ENCODE data around the gene ARID3C. TPM values are rescaled to one million over a fixed set of nuclear protein-coding genes. Genes with fewer than 3 reads are reported as not detected.
A peak's percentile ranks its signal among the peaks of the same experiment; 100 is the strongest.

Gene ARID3C
- total and polyA plus RNA-seq, 8 donors, result not detected

DNA sequence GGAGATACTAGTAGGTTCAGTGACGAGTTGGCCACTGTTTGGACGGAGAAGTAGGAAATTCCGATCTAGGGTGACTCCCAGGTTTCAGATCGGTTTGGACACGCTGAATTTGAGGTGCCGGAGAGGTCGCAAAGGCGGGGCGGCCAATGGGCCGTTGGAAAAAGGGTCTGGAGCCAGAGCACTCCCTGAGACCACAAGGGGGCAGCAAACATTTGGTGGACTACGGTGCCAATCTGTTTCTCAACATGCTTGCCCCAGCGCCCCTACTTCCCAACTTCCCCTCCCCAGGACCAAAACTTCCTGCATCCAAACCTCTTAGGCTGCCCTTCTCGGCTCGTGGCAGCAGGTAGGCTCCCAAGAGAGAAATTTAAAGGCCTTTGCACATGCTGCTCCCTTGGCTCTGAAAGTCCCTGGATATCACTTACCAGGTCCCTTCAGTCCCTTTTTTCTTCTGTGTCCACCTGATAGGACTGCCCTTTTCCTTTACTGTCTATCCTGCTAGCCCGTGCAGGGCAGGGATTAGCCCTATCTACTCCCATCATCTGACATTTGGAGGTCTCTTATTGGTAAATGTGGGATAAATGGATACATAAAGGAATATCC lies 16.0 kb downstream of the ARID3C start:
- peak; percentile 78 to 93 for DNase-seq
- H3K27ac ChIP-seq, result peak overlapping the region in 3 of 5 donors; percentile 88 to 89 (median 88)
- H3K4me3 ChIP-seq, result peak overlapping the region; percentile 57 to 75 (median 63)
- H3K27me3 ChIP-seq, result no peaks in the 10 kb centered on the region
- H3K36me3 ChIP-seq, result peaks cover 32 to 51% (median 43%) of the 10 kb centered on the region in 4 donors
- intact Hi-C loops (cut with DNase I; ENCODE audit: low total_unique reads), result no loop called here
- WGBS, 5 donors, result 1 to 4% (median 2%) methylated on average over 15 of the region's 15 CpGs
- H3K9me3 ChIP-seq, result no peaks in the 10 kb centered on the region
- no peak for TF ChIP-seq POLR2A (IDR thresholded peaks at IDR 0.05)
- TF ChIP-seq, protein P1, sequence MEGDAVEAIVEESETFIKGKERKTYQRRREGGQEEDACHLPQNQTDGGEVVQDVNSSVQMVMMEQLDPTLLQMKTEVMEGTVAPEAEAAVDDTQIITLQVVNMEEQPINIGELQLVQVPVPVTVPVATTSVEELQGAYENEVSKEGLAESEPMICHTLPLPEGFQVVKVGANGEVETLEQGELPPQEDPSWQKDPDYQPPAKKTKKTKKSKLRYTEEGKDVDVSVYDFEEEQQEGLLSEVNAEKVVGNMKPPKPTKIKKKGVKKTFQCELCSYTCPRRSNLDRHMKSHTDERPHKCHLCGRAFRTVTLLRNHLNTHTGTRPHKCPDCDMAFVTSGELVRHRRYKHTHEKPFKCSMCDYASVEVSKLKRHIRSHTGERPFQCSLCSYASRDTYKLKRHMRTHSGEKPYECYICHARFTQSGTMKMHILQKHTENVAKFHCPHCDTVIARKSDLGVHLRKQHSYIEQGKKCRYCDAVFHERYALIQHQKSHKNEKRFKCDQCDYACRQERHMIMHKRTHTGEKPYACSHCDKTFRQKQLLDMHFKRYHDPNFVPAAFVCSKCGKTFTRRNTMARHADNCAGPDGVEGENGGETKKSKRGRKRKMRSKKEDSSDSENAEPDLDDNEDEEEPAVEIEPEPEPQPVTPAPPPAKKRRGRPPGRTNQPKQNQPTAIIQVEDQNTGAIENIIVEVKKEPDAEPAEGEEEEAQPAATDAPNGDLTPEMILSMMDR (IDR thresholded peaks at IDR 0.05), result peak in 5 of 7 experiments; percentile 55 to 85 (median 81)
- TF ChIP-seq EP300 (IDR thresholded peaks at IDR 0.05), result no peak
- peaks cover 20 to 30% (median 25%) of the 10 kb centered on the region in 4 donors for H3K4me1 ChIP-seq

DNA sequence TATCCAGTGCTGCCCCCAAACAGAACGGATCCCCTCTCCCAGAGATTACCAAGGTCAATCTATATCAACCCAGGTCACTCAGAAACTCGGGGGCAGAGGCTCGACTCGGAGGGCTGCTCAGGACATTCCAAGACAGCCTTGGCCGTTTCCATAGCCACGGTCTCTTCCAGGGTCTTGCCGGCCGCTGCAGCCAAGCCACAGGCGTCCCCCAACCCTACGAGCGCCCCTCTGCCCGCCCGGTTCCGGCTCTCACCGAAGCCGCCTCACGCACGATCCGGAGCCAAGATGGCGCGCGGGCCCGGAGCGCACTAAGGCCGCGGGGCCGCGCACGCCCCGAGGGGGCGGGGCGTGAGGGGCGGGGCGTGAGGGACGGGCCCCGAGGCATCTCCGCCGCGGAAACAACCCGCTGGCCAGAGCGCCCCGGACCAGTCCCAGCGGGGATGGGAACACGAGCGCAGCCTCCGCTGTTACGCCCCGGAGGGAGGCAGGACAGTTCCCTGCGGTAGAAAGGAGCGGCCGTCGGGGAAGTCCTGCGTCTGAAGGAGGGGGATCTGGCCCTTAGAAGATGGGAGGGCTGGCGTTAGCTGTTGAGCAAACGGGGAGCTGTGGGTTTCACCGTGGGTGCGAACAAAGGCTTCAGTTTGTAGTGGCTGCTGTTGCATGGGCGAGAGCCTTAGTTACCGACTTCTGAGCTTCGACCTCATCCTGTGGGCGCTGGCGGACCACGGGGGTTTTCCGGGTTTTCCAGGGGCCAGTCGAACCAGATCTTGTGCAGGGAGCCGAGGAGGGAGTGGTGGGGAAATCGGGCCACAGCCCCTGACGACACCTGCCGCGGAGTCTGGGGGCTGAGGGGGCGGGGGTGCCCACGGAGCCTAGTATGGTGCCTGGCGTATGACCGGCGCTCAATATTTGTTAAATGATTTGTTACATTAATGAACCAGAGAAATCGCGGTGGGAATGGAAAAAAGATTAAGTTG lies 16.8 kb downstream of the ARID3C start, which contains the start of gene RPP25L:
TSS of gene RPP25L (minus strand) at position 287 of the 977 bp plus-strand sequence. CDS start 801 bp downstream, outside the sequence.
- TF ChIP-seq POLR2AphosphoS5 (IDR thresholded peaks at IDR 0.05) (peak; percentile 80 to 92 (median 88)), POLR2A (IDR thresholded peaks at IDR 0.05) (peak in 1 of 4 donors; percentile 32)
- TF ChIP-seq, protein P1 (IDR thresholded peaks at IDR 0.05), result no peak
- Histone ChIP-seq H3K4me1 (peaks cover 20 to 30% (median 25%) of the 10 kb centered on the region in 4 donors), H3K27ac (peak within 1 kb of the TSS; percentile 77 to 89 (median 88)), H3K27me3 (no peaks in the 10 kb centered on the region), H3K9me3 (no peaks in the 10 kb centered on the region), H3K36me3 (peaks cover 25 to 43% (median 35%) of the 10 kb centered on the region in 4 donors), H3K4me3 (peak within 1 kb of the TSS; percentile 57 to 75 (median 63))
- DNase-seq, result peak; percentile 91 to 96
- intact Hi-C loops (cut with DNase I; ENCODE audit: low total_unique reads), result no loop called here
- WGBS, 5 donors, result 0 to 1% (median 1%) methylated on average over 45 to 77 of the region's 77 CpGs

DNA sequence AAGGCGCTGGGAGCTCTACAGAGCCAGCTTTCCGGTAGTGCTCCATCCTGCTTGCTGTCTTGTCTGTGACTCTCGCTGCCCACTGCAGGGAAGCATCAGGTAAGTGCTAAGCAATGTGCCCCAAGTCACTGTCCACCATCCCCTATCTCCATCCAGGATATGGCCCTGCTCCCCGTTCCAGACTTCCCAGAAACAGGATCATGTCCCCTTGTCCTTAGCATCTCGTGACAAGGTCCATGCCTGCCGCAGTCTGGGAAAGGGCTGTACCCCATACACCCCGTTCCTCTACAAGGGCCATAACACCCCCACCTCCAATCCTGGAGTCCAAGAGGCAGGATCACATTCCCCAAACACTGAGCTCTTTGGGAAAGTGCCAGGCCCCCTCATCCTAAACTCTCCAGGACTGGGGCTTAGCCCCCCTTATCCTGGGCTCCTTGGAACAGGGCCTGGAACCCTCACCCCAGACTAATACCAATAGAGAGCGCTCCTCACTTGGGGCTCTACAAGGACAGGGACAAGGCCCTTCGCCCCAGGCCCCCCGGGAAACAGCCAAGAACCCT lies 17.5 kb downstream of the ARID3C start:
- intact Hi-C loops (cut with DNase I; ENCODE audit: low total_unique reads), result no loop called here
- H3K9me3 ChIP-seq, result no peaks in the 10 kb centered on the region
- no peaks in the 10 kb centered on the region for H3K27me3 ChIP-seq
- peak overlapping the region; percentile 57 to 75 (median 63) for H3K4me3 ChIP-seq
- peak overlapping the region; percentile 77 to 89 (median 88) for H3K27ac ChIP-seq
- no peak for TF ChIP-seq EP300 (IDR thresholded peaks at IDR 0.05)
- TF ChIP-seq, protein P1 (IDR thresholded peaks at IDR 0.05), result no peak
- TF ChIP-seq POLR2AphosphoS5 (IDR thresholded peaks at IDR 0.05), result no peak
- no peak for TF ChIP-seq POLR2A (IDR thresholded peaks at IDR 0.05)
- H3K4me1 ChIP-seq, result peaks cover 20 to 30% (median 25%) of the 10 kb centered on the region in 4 donors
- peaks cover 17 to 35% (median 28%) of the 10 kb centered on the region in 4 donors for H3K36me3 ChIP-seq
- DNase-seq, result peak in 1 of 2 donors; percentile 51
- WGBS, 5 donors, result 52 to 64% (median 55%) methylated on average over 10 of the region's 10 CpGs
